ENCODE measurements around the gene CDC42BPG.

CDC42BPG gene

GRCh38 chr11:64887234-64887756 lies 42.8 kb upstream of the CDC42BPG start:
- H3K27ac Mint-ChIP-seq = peak overlapping the region in 1 of 2 donors; percentile 90
- H3K36me3 Mint-ChIP-seq (ENCODE audit: insufficient read depth) = peaks cover 28% of the 10 kb centered on the region
- DNase-seq (no peak), ATAC-seq (replicated peaks) (no peak)
- peak overlapping the region; percentile 72 to 76 for H3K4me3 Mint-ChIP-seq
- H3K4me1 Mint-ChIP-seq (ENCODE audit: low read depth in 2 of 2) = peaks cover 25 to 29% of the 10 kb centered on the region in 2 donors
- no peaks in the 10 kb centered on the region for H3K9me3 Mint-ChIP-seq
- H3K27me3 Mint-ChIP-seq = no peaks in the 10 kb centered on the region

DNA sequence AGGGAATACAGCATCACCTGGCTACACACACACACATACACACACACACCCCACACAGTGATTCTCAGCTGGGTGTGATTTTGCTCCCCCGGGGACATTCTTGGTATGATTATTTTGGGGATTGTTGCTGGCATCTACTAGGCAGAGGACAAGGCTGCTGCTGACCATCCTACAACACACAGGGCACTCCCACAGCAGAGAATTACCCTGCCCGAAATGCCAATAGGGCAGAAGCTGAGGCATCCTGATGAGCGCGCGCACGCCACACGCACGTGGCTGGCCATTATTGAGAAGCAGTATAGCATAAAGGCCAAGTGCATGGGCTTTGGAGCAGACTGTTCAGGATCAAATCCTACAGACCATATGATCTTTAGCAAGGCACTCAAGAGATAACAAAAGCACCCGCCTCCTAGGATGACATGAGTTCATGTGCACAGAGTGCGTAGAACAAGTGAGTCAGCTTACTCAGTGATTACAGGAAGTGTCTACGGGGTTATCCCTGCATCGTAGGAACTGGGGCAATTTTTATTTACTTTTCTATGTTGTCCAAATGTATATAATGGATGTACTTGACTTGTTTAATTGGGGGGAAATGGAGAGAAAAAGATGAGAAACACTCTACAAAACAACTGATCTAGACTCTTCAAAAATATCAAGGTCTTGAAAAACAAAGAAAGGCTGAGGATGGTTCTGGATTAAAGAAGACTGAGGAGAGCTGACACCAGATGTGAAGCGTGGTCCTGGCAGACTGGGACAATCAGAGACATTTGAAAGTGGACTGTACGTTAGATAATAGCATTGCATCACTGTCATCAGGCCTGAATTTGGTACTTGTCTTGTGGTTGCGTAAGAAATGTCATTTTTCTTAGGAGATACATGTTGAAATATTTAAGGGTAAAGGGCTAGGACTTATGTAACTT lies 41.2 kb upstream of the CDC42BPG start:
- H3K9me3 Mint-ChIP-seq = no peaks in the 10 kb centered on the region
- no peak overlapping the region for H3K4me3 Mint-ChIP-seq
- H3K4me1 Mint-ChIP-seq (ENCODE audit: low read depth in 2 of 2) = peaks cover 34% of the 10 kb centered on the region in 2 donors
- H3K27me3 Mint-ChIP-seq = no peaks in the 10 kb centered on the region
- peak overlapping the region; percentile 21 to 26 for H3K27ac Mint-ChIP-seq
- no peak for DNase-seq
- ATAC-seq (replicated peaks) = peak; percentile 73
- peaks cover 21% of the 10 kb centered on the region for H3K36me3 Mint-ChIP-seq (ENCODE audit: insufficient read depth)

DNA sequence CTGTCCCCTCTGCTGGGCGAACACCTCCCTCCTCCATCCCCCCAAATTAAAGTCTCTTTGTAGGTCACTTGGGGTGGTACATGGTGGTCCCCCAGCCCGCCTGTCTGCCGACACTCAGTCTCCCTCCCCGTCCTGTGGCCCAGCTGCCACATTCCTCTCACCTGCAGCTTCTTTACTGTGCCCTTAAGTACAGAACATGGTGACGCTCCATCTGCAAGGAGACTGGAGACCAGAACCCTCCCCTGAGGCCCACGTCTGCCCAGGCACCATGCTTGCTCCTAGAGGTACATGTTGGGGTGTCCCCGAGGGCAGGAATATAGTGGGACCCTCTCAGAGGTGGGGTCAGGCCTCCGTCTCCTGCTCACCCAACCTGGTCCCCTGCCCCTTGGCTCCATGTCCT lies 39.6 kb upstream of the CDC42BPG start:
- Mint-ChIP-seq H3K9me3 (no peaks in the 10 kb centered on the region), H3K27ac (peak overlapping the region in 1 of 2 donors; percentile 69), H3K4me3 (no peak overlapping the region)

DNA sequence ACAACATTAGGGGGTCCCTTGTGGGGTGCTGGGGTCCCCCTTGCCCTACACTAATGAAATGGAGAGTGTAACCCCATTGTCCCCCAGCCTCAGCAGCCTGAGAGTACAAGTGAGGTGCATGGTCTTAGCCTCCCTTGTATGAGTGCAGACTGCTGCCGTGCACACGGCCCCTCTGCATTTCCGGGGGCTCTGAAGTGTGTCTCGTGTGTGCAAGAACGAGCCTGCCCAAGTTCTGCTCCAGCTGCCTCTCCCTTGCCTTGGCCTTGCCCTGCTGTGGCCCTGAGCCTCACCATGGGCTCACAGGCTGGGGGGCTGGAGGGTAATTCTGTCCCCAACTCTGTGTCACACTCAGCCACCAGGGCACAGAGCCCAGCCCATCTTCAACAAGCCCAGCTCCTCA lies 39.1 kb upstream of the CDC42BPG start:
- Mint-ChIP-seq H3K4me1 (ENCODE audit: low read depth in 2 of 2) (peaks cover 52% of the 10 kb centered on the region in 2 donors), H3K4me3 (no peak overlapping the region), H3K36me3 (ENCODE audit: insufficient read depth) (peaks cover 34% of the 10 kb centered on the region), H3K27me3 (no peaks in the 10 kb centered on the region), H3K27ac (peak overlapping the region in 1 of 2 donors; percentile 69), H3K9me3 (no peaks in the 10 kb centered on the region)
- no peak for DNase-seq
- no peak for ATAC-seq (replicated peaks)

More for the DNA sequence above, 39.6 kb upstream of the CDC42BPG start:
- peaks cover 30% of the 10 kb centered on the region for H3K36me3 Mint-ChIP-seq (ENCODE audit: insufficient read depth)
- no peaks in the 10 kb centered on the region for H3K27me3 Mint-ChIP-seq
- ATAC-seq (replicated peaks) = no peak
- no peak for DNase-seq
- peaks cover 49 to 50% of the 10 kb centered on the region in 2 donors for H3K4me1 Mint-ChIP-seq (ENCODE audit: low read depth in 2 of 2)

DNA sequence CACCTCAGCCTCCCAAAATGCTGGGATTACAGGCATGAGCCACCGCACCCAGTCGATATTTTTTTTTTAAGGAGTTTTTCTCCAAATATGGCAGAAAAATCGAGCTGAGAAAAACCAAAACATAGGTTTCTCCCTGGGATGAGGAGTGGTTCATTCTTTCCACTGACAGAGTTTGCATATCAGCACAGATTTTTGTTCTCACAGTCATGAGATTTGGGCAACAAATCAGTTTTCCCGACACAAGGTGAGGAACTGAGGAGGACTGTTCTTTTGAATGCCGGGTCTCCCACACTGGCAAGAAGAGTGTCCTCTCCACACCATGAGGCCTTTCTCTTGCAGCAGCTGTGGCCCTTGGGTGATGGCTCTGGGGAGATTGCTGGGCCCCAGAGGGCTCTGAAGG lies 37.8 kb upstream of the CDC42BPG start:
- H3K4me1 Mint-ChIP-seq (ENCODE audit: low read depth in 2 of 2) = peaks cover 47 to 48% of the 10 kb centered on the region in 2 donors
- H3K27me3 Mint-ChIP-seq = no peaks in the 10 kb centered on the region
- no peak for DNase-seq
- H3K4me3 Mint-ChIP-seq = no peak overlapping the region
- no peak overlapping the region for H3K27ac Mint-ChIP-seq
- no peak for ATAC-seq (replicated peaks)
- peaks cover 37% of the 10 kb centered on the region for H3K36me3 Mint-ChIP-seq (ENCODE audit: insufficient read depth)
- H3K9me3 Mint-ChIP-seq = no peaks in the 10 kb centered on the region

DNA sequence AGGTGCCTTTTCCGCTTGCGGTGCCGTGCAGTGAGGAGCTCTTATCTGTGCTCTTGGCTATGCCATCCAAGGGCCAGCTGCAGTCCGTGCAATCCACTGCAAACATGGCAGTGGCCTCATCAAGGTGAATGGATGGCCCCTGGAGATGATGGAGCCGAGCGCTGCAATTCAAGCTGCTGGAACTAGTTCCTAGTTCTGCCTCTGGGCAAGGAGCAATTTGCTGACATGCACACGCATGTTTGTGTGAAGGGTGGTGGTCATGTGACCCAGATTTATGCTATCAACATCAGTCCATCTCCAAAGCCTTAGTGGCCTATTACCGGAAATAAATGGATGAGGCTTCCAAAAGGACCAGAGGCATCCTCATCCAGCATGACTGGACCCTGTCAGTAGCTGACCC lies 37.0 kb upstream of the CDC42BPG start:
- DNase-seq (no peak), ATAC-seq (replicated peaks) (no peak)
- peaks cover 54% of the 10 kb centered on the region in 2 donors for H3K4me1 Mint-ChIP-seq (ENCODE audit: low read depth in 2 of 2)
- no peaks in the 10 kb centered on the region for H3K9me3 Mint-ChIP-seq
- no peaks in the 10 kb centered on the region for H3K27me3 Mint-ChIP-seq
- H3K27ac Mint-ChIP-seq = peak overlapping the region; percentile 98 to 99
- H3K36me3 Mint-ChIP-seq (ENCODE audit: insufficient read depth) = peaks cover 45% of the 10 kb centered on the region
- H3K4me3 Mint-ChIP-seq = peak overlapping the region; percentile 91 to 92

GRCh38 chr11:64880240-64881001 lies 36.0 kb upstream of the CDC42BPG start:
- H3K27ac Mint-ChIP-seq = peak overlapping the region; percentile 98 to 99
- H3K36me3 Mint-ChIP-seq (ENCODE audit: insufficient read depth) = peaks cover 50% of the 10 kb centered on the region
- H3K4me3 Mint-ChIP-seq = peak overlapping the region; percentile 91 to 92
- ATAC-seq (replicated peaks) (no peak), DNase-seq (no peak)
- H3K27me3 Mint-ChIP-seq = no peaks in the 10 kb centered on the region
- no peaks in the 10 kb centered on the region for H3K9me3 Mint-ChIP-seq
- peaks cover 56 to 57% of the 10 kb centered on the region in 2 donors for H3K4me1 Mint-ChIP-seq (ENCODE audit: low read depth in 2 of 2)

GRCh38 chr11:64879244-64879900 lies 34.9 kb upstream of the CDC42BPG start:
- H3K27ac Mint-ChIP-seq = peak overlapping the region; percentile 98 to 99
- peaks cover 62% of the 10 kb centered on the region in 2 donors for H3K4me1 Mint-ChIP-seq (ENCODE audit: low read depth in 2 of 2)
- no peaks in the 10 kb centered on the region for H3K27me3 Mint-ChIP-seq
- DNase-seq (no peak), ATAC-seq (replicated peaks) (no peak)
- H3K4me3 Mint-ChIP-seq = peak overlapping the region; percentile 91 to 92
- H3K36me3 Mint-ChIP-seq (ENCODE audit: insufficient read depth) = peaks cover 60% of the 10 kb centered on the region
- no peaks in the 10 kb centered on the region for H3K9me3 Mint-ChIP-seq

- Mint-ChIP-seq H3K27me3 (no peaks in the 10 kb centered on the region), H3K36me3 (ENCODE audit: insufficient read depth) (peaks cover 67% of the 10 kb centered on the region), H3K4me3 (peak within 1 kb of the TSS; percentile 91 to 92), H3K4me1 (ENCODE audit: low read depth in 2 of 2) (peaks cover 59 to 60% of the 10 kb centered on the region in 2 donors), H3K9me3 (no peaks in the 10 kb centered on the region), H3K27ac (peak within 1 kb of the TSS; percentile 98 to 99)
- ATAC-seq (replicated peaks) (peak; percentile 72), DNase-seq (peak; percentile 99 to 100 (median 100))
These were observed 34.2 kb upstream of the CDC42BPG start, which contains the start of gene EHD1 for GRCh38 chr11:64878494-64879243. Gene EHD1, minus strand, starts transcription at chr11:64878621. Its CDS starts 157 bp downstream, at chr11:64878464.

DNA sequence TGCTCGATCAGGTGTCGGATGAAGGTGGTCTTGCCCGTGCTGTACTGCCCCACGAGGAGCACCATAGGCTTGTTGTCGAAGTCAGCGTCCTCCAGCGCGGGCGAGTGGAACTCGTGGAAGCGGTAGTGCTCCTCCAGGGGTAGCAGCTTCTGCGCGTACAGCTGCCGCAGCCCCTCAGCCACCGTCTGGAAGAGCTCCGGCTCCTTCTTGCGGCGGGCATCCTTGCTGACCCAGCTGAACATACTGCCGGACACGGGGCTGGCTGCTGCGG lies 33.7 kb upstream of the CDC42BPG start:
- Mint-ChIP-seq H3K27me3 (no peaks in the 10 kb centered on the region), H3K4me3 (peak overlapping the region; percentile 91 to 92), H3K4me1 (ENCODE audit: low read depth in 2 of 2) (peaks cover 61 to 64% of the 10 kb centered on the region in 2 donors), H3K27ac (peak overlapping the region; percentile 98 to 99), H3K36me3 (ENCODE audit: insufficient read depth) (peaks cover 73% of the 10 kb centered on the region), H3K9me3 (no peaks in the 10 kb centered on the region)
- peak; percentile 13 for ATAC-seq (replicated peaks)
- DNase-seq = no peak

GRCh38 chr11:64877390-64878222 lies 33.2 kb upstream of the CDC42BPG start:
- no peaks in the 10 kb centered on the region for H3K27me3 Mint-ChIP-seq
- H3K9me3 Mint-ChIP-seq = no peaks in the 10 kb centered on the region
- DNase-seq = no peak
- H3K4me1 Mint-ChIP-seq (ENCODE audit: low read depth in 2 of 2) = peaks cover 67 to 70% of the 10 kb centered on the region in 2 donors
- H3K4me3 Mint-ChIP-seq = peak overlapping the region; percentile 91 to 92
- peak; percentile 0 for ATAC-seq (replicated peaks)
- H3K36me3 Mint-ChIP-seq (ENCODE audit: insufficient read depth) = peaks cover 78% of the 10 kb centered on the region
- peak overlapping the region; percentile 98 to 99 for H3K27ac Mint-ChIP-seq

GRCh38 chr11:64876835-64877341 lies 32.4 kb upstream of the CDC42BPG start:
- ATAC-seq (replicated peaks) (no peak), DNase-seq (no peak)
- Mint-ChIP-seq H3K9me3 (no peaks in the 10 kb centered on the region), H3K27me3 (no peaks in the 10 kb centered on the region), H3K27ac (peak overlapping the region; percentile 98 to 99), H3K4me1 (ENCODE audit: low read depth in 2 of 2) (peaks cover 72 to 73% of the 10 kb centered on the region in 2 donors), H3K36me3 (ENCODE audit: insufficient read depth) (peaks cover 85% of the 10 kb centered on the region), H3K4me3 (peak overlapping the region; percentile 91 to 92)

Data from effector memory CD8-positive, alpha-beta T cell (primary cell).